Activated CD8-positive, alpha-beta memory T cell treated with anti-CD3 and anti-CD28 coated beads for 24 hours (primary cell): ENCODE results near the gene ANKRD66.
"Not testable (repeated sequence)": the region's sequence is repeated elsewhere in the genome, so short reads cannot be mapped to it uniquely, and the experiment has no call there.

Experiments
- DNase-seq: peaks from one replicate; pipeline ENCODE4 v3.0.0-alpha.2; 2020

The ANKRD66 gene

DNA sequence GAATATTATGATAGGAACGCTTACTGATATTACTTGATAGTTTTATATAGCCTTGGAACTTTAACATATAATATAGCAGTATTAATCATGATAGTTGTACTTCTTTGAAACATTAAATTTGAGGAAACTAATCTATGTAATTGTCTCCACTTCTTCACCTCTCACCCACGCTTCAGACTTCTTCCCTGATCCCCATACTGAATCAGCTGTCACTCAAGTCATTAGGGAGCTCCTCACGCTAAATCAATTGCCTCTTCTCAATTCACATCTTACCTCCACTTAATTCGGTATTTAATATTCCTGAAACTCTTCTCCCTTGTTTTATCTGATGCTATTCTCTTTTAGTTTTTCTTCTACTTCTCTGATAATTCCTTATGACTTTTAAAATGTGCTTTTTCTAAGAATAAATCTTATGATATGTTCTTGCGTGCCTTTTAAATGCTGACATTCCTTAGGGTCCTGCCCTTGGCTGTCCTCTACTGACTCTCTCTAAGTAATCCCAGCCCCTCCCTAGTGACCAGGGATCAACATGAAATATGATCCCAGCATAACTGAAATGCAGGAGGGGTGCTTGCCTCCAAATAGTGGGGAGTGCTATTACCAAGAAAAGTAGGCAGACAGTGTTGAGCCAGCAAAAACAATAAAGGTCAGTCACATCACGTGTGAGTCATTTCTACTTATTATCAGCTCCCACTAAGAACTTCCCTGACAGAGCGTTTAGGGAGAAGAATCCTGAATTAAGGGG lies 9.9 kb downstream of the ANKRD66 start:
- DNase-seq: no peak

- DNase-seq: no peak
These were observed 10.5 kb downstream of the ANKRD66 start for GRCh38 chr6:46757214-46757596.

- no peak for DNase-seq
These were observed 12.4 kb downstream of the ANKRD66 start for GRCh38 chr6:46758960-46759753.

DNA sequence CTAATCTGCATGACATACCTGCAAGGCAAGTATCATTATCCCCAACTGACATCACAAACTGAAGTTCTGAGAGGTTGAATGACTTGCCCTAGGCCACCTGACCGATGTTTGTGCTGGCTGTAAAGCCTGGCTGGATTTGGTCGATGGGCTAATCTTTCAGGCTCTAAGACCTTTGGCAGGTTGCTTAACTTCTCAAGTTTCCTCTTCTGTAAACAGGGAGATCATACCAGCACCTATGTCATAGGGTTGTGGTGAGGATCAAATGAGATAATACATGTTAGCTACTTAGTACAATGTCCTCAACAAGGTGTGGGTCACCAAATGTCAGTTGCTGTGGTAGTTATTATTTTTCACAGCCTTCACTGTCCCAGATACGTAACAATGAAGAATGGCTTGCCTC lies 14.2 kb downstream of the ANKRD66 start:
- no peak for DNase-seq

DNA sequence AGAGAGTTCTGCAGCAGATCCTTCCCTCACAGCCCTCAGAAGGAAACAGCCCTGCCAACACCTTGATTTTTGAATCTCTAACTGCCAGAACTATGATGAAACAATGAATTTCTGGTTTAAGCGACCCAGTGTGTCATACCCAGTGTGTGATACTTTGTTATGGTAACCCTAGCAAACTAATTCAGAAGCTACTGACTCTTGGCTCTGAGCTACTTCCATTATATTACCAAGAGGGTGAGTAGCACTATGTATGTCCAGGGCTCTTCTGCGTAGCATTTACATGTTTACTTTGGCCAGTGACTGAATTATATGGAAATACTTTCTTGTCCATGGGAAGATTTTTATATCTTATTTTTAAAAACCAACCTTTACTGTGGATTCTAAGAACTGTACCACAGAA lies 16.7 kb downstream of the ANKRD66 start:
- DNase-seq: no peak

DNA sequence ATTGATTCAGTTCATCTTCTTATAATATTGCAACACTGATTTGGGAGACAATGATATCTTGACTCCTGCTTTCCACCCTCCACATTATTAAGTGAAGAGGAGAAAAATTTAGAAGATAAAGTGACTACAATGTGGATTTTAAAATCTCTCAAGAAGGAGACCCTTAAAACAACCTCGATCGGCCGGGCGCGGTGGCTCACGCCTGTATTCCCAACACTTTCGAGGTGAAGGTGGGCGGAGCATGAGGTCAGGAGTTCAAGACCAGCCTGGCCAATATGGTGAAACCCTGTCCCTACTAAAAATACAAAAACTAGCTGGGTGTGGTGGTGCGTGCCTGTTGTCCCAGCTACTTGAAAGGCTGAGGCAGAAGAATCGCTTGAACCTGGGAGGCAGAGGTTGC lies 17.5 kb downstream of the ANKRD66 start:
- not testable (repeated sequence) for DNase-seq

DNA sequence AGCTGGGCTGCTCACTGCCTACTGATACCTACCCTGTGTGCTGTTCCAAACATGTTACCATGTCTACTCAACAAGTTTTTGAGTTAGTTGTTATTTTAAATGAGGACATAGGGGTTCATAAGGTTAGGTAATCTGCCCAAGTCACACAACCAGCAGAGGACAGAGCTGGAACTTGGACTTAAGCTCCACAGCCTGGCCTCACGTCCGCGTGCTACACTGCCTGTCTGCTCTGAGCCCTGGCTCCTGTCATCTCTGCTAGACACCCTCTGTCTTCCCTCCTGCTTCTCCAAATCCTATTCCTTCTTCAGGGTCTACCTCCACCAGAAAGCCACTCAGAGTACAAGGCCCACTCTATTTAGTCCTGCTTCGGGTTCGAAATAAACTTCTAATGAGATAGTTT lies 18.2 kb downstream of the ANKRD66 start:
- DNase-seq: no peak

GRCh38 chr6:46772016-46772415 lies 25.3 kb downstream of the ANKRD66 start:
- DNase-seq: no peak

- DNase-seq: no peak
These were observed 26.0 kb downstream of the ANKRD66 start for GRCh38 chr6:46772762-46773161.

DNA sequence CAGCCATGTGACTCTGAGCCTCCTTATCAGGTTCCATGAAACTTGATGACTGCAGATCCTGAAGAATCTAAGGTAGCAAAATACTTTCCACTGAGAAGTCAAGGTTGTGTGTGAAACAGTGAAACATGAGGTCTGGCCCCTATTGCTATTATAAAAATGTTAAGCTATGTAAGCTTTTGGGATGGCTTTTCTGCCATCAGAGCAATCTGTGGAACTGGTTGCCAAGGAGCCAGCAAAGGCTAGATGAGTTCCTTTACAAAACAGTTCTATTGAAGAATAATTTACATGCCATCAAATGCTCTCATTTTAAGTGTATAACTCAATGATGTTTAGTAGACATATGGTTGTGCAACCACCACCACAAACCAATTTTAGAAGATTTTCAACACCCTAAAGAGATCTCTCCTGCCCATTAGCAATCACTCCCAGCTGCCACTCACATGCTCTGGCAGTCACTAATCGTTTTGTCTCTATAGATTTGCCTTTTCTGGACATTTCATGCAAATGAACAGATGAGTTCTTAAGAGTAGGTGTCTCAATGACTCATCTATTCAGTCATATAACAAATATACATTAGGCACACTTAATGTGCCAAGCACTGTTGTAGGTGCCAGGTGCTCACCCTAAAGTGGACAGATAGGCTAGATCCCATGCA lies 26.6 kb downstream of the ANKRD66 start:
- no peak for DNase-seq

DNA sequence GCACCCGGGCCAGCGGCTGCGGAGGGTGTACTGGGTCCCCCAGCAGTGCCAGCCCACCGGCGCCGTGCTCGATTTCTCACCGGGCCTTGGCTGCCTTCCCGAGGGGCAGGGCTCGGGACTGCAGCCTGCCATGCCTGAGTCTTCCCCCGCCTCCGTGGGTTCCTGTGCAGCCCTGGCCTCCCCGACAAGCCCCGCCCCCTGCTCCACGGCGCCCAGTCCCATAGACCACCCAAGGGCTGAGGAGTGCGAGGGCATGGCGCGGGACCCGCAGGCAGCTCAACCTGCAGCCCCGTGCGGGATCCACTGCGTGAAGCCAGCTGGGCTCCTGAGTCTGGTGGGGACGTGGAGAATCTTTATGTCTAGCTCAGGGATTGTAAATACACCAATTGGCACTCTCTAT lies 28.0 kb downstream of the ANKRD66 start:
- DNase-seq: not testable (repeated sequence)

- DNase-seq: no peak
These were observed 29.5 kb downstream of the ANKRD66 start for GRCh38 chr6:46776070-46776712.

GRCh38 chr6:46777476-46778346 lies 31.0 kb downstream of the ANKRD66 start:
- DNase-seq: no peak

- DNase-seq: no peak
These were observed 35.0 kb downstream of the ANKRD66 start for GRCh38 chr6:46781478-46782378.

- no peak for DNase-seq
These were observed 37.8 kb downstream of the ANKRD66 start for GRCh38 chr6:46784535-46784934.

GRCh38 chr6:46787871-46788540 lies 41.3 kb downstream of the ANKRD66 start:
- no peak for DNase-seq

GRCh38 chr6:46788791-46789190 lies 42.1 kb downstream of the ANKRD66 start:
- no peak for DNase-seq

GRCh38 chr6:46789434-46790354 lies 43.0 kb downstream of the ANKRD66 start:
- no peak for DNase-seq

DNA sequence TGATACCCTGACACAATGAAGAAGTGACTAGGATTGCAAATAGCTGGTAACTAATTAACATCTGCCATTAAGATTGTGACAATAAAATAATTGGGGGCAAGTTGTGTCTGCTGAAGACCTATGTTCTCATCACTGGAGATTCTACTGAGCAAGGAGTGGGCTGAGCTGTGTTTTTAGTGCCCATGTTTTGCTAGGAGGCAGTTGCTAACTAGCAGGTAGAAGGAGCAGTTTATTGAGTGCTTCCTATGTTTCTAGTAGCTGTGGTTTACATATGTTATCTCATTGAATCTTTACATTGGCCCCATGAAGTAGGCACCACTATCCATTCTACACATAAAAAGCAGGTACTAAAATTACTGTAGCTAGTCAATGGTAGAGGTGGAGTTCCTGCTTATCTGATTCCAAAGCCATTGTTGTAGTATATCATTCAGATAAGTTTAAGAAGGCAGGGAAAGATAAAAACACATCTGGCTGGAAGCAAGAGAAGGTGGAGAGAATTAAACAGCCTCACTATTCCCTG lies 43.7 kb downstream of the ANKRD66 start:
- no peak for DNase-seq
